Measurements from ENCODE around the gene GAS2.

DNA sequence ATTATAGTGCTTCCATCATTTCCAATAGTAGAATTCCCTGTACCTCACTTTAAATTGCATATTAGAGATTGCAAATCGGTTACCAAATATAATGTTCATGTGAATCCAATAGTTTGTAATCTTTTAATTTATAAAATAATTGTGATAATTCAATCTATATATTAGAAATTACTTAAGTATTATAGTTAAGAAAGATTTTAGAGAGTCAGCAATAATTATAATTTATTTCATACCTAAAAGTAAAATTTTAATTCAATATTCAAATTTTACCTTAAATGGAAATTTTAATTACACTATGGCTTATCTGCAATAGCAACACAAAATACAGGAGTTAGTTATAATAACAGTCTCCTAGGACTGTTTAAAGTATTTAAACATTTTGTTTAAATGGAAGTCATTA lies 180.3 kb downstream of the GAS2 start:
- TF ChIP-seq ZNF274 (IDR thresholded peaks at IDR 0.05; ENCODE audit: borderline replicate concordance, low read depth, low read length) (no peak), CTCF (IDR thresholded peaks at IDR 0.05 in 2 of 3, conservative IDR thresholded peaks at IDR 0.05 in 1 of 3; ENCODE audit: insufficient read depth in 2 of 3, low read depth in 1 of 3, low read length in 3 of 3) (no peak), SMC3 (conservative IDR thresholded peaks at IDR 0.05; ENCODE audit: insufficient read depth, low read depth, low read length) (no peak), REST (IDR thresholded peaks at IDR 0.05; ENCODE audit: borderline replicate concordance) (no peak), REST (CRISPR knock-in tag; IDR thresholded peaks at IDR 0.05; ENCODE audit: low read depth) (no peak), CHD2 (IDR thresholded peaks at IDR 0.05; ENCODE audit: low read depth, low read length) (no peak), U2AF1 (optimal IDR thresholded peaks at IDR 0.05; ENCODE audit: low read depth, low read length) (no peak)
- TF ChIP-seq, protein P1, sequence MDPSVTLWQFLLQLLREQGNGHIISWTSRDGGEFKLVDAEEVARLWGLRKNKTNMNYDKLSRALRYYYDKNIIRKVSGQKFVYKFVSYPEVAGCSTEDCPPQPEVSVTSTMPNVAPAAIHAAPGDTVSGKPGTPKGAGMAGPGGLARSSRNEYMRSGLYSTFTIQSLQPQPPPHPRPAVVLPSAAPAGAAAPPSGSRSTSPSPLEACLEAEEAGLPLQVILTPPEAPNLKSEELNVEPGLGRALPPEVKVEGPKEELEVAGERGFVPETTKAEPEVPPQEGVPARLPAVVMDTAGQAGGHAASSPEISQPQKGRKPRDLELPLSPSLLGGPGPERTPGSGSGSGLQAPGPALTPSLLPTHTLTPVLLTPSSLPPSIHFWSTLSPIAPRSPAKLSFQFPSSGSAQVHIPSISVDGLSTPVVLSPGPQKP (CRISPR knock-in tag; IDR thresholded peaks at IDR 0.05) = no peak

All from K562 (cell line).